ENCODE measurements around the gene TBP.

DNA sequence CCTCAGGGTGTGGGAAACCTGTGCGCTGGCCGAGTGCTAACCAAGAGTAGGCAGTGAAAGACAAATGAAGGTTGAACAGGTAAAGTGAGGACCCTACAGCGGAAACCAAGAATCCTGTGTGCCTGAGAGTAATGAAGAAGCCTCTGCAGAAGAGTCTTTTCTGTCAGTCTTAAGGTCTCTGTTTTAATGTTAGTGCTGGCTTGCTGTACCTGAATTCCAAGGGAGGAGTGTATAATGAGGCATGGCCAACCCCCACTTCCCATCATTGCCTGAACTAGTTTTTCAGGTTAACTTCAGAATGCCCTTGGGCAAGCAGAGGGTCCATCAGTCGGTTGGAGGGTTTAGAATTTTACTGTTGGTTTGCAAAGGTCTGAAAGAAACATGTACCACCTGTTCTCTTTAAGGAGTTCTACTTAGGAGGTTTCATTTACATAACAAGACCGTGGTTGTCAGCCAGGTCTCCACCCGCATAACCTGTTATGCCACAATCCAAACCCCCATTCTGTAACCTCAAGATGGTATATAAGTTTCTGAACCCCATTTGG lies 30.9 kb downstream of the TBP start:
- TF ChIP-seq, protein P1, sequence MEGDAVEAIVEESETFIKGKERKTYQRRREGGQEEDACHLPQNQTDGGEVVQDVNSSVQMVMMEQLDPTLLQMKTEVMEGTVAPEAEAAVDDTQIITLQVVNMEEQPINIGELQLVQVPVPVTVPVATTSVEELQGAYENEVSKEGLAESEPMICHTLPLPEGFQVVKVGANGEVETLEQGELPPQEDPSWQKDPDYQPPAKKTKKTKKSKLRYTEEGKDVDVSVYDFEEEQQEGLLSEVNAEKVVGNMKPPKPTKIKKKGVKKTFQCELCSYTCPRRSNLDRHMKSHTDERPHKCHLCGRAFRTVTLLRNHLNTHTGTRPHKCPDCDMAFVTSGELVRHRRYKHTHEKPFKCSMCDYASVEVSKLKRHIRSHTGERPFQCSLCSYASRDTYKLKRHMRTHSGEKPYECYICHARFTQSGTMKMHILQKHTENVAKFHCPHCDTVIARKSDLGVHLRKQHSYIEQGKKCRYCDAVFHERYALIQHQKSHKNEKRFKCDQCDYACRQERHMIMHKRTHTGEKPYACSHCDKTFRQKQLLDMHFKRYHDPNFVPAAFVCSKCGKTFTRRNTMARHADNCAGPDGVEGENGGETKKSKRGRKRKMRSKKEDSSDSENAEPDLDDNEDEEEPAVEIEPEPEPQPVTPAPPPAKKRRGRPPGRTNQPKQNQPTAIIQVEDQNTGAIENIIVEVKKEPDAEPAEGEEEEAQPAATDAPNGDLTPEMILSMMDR (IDR thresholded peaks at IDR 0.05), result no peak
- no peak for TF ChIP-seq POLR2A (IDR thresholded peaks at IDR 0.05)

Measured in prostate gland (tissue), 2 donors.